Bone marrow (tissue), 2 donors: ENCODE measurements around the gene TIMM23B.
A peak's percentile ranks its signal among the peaks of the same experiment; 100 is the strongest.
"Not testable (repeated sequence)": the region's sequence is repeated elsewhere in the genome, so short reads cannot be mapped to it uniquely, and the experiment has no call there.

ENCODE experiments used
- DNase-seq, 2 donors: peaks; one replicate each; lab custom pipeline; 2025; lab: John Stamatoyannopoulos, UW

Gene TIMM23B

GRCh38 chr10:49941447-49942338, at the start of gene TIMM23B, which contains the start of gene PARG:
Gene TIMM23B, plus strand, starts transcription at chr10:49942053. Its CDS starts 142 bp downstream, at chr10:49942195.
Gene PARG, minus strand, starts transcription at chr10:49942027. Its CDS starts 302 bp downstream, at chr10:49941725.
- peak; percentile 49 to 54 for DNase-seq

GRCh38 chr10:49899999-49900398, 41.9 kb upstream of the TIMM23B start:
- not testable (repeated sequence) for DNase-seq

GRCh38 chr10:49900406-49900805, 41.4 kb upstream of the TIMM23B start:
- not testable (repeated sequence) for DNase-seq

- DNase-seq, result not testable (repeated sequence)
Observed at GRCh38 chr10:49903829-49904228, 38.0 kb upstream of the TIMM23B start.

GRCh38 chr10:49908290-49909080, 33.4 kb upstream of the TIMM23B start:
- not testable (repeated sequence) for DNase-seq

- not testable (repeated sequence) for DNase-seq
Observed at GRCh38 chr10:49910295-49910694, 31.6 kb upstream of the TIMM23B start.

GRCh38 chr10:49916451-49916850, 25.4 kb upstream of the TIMM23B start:
- not testable (repeated sequence) for DNase-seq

- not testable (repeated sequence) for DNase-seq
Observed at GRCh38 chr10:49917927-49918326, 23.9 kb upstream of the TIMM23B start.

- DNase-seq, result not testable (repeated sequence)
Observed at GRCh38 chr10:49922041-49922440, 19.8 kb upstream of the TIMM23B start.

- not testable (repeated sequence) for DNase-seq
Observed at GRCh38 chr10:49923572-49923971, 18.3 kb upstream of the TIMM23B start.

GRCh38 chr10:49931276-49931675, 10.6 kb upstream of the TIMM23B start:
- not testable (repeated sequence) for DNase-seq

GRCh38 chr10:49931959-49932728, 9.7 kb upstream of the TIMM23B start:
- not testable (repeated sequence) for DNase-seq

GRCh38 chr10:49942339-49942705, 469 bp downstream of the TIMM23B start:
- DNase-seq, result not testable (repeated sequence)

- DNase-seq, result not testable (repeated sequence)
Observed at GRCh38 chr10:49943607-49944006, 1.8 kb downstream of the TIMM23B start.

- DNase-seq, result not testable (repeated sequence)
Observed at GRCh38 chr10:49948142-49948541, 6.3 kb downstream of the TIMM23B start.

- not testable (repeated sequence) for DNase-seq
Observed at GRCh38 chr10:49948737-49949136, 6.9 kb downstream of the TIMM23B start.

- DNase-seq, result not testable (repeated sequence)
Observed at GRCh38 chr10:49952006-49952405, 10.2 kb downstream of the TIMM23B start.

GRCh38 chr10:49953122-49953521, 11.3 kb downstream of the TIMM23B start:
- DNase-seq, result not testable (repeated sequence)

GRCh38 chr10:49970331-49970857, 28.5 kb downstream of the TIMM23B start:
- DNase-seq, result not testable (repeated sequence)

GRCh38 chr10:49971466-49971865, 29.6 kb downstream of the TIMM23B start:
- not testable (repeated sequence) for DNase-seq

- DNase-seq, result not testable (repeated sequence)
Observed at GRCh38 chr10:49972094-49972493, 30.2 kb downstream of the TIMM23B start.
